Measurements from ENCODE around the gene DUSP8. TPM values are rescaled to one million over a fixed set of nuclear protein-coding genes. Genes with fewer than 3 reads are reported as not detected.
"Not testable (repeated sequence)": the region's sequence is repeated elsewhere in the genome, so short reads cannot be mapped to it uniquely, and the experiment has no call there.

Gene DUSP8, protein sequence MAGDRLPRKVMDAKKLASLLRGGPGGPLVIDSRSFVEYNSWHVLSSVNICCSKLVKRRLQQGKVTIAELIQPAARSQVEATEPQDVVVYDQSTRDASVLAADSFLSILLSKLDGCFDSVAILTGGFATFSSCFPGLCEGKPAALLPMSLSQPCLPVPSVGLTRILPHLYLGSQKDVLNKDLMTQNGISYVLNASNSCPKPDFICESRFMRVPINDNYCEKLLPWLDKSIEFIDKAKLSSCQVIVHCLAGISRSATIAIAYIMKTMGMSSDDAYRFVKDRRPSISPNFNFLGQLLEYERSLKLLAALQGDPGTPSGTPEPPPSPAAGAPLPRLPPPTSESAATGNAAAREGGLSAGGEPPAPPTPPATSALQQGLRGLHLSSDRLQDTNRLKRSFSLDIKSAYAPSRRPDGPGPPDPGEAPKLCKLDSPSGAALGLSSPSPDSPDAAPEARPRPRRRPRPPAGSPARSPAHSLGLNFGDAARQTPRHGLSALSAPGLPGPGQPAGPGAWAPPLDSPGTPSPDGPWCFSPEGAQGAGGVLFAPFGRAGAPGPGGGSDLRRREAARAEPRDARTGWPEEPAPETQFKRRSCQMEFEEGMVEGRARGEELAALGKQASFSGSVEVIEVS
- 2.8 TPM for polyA plus RNA-seq (2013, experiment 1 of 2; ENCODE audit: insufficient read length)
- 1.9 TPM for polyA plus RNA-seq (2013, experiment 2 of 2; ENCODE audit: insufficient read length)

DNA sequence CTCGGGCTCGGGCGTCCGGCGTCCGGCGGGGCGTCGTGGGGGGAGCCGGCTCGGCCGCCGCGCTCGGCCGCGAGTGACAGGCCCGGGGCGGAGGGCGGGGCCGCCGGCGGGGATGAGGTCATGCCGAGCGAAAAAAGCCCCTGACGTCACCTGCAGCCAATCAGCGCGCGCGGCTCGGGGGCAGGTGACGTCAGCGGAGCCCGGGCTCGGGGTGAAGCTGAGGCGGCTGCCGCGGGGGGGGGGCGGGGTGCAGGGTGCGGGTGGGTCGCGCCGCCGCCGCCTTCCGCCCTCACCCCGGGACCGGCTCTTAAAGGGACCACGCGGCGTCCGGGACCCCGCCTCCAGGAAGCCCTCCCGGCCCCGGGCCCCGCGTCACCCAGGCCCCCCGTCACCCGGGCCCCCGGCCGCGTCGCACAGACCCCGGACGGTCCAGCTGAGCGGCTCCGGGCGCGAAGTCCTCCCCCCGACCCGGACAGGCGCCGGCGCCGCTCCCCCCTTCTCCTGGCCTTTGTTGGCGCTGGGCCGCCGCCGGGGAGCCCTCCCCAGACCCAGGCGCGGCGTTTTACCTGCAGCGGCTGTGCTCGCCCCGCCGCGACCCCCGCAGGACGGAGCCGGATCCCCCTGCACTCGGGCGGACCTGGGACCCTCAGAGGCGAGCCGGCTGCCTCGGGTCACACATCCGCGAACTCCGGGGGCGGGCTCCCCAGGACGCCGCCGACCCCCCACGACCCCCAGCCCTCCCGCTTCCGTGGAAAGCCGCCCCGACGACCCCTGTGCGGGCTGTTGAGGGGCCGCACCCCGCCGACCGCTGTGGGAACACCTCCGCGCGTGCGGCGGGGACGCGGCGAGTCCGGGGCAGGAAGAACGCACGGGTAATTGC is at the start of gene DUSP8:
Gene DUSP8, minus strand, starts transcription at position 75 of the 880 bp plus-strand sequence. CDS start 6,445 bp downstream, outside the sequence.
- DNase-seq = peak; percentile 78

DNA sequence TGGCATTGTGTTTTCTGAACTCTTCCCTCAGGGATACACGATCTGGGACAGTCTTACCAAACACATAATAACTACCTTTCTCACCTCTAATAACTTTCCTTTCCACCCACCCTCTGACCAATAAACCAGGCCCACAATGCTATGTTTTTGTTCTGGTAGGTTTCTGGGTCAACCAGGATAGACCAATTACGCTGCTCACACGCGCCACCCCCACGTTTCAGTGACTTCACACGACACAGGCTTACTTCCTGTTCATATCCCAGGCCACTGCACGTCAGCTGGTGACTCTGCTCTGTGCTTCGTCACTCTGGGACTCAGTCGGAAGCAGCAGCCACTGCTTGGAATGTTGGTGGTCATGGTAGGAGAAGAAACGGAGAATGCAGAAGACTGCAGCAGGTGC is 47.4 kb upstream of the DUSP8 start:
- no peak for DNase-seq

DNA sequence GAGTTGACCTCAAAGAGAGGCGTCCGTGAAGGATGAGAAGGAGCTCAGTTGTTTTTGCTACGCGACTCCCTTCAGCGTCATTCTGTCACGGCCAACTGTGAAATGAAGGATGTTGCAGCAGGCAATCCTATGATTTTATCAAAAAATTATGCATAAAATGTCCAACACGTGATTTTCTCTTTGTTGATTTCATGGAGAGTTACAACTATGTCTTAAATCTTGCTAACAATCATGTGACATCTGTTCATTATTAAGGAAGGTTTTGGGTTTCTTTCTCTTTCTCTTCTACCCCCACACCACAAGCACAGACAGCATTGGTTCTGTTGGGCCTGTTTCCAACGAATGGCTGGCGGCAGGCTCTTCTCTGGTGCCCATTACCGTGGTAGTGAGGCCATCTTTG is 46.2 kb upstream of the DUSP8 start:
- peak; percentile 21 for DNase-seq

DNA sequence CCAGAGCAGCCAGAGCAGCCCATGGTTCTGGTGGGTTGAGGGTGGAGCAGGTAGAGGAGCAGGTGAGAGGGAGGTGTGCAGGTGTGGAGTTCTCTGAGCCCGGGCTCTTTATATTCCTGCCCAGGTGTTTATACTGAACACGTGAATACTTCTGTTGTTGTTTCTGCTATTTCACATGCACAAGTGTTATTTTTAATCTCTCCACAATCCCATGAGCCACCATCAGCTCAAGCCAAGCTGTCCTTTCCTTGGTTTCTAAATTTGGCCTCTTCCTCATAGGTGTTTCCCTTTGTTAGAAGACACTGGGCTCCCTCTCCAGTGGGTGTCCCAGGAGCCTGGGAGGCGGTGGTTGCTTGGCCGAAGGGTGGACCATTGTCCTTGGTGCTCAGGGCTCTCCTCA is 36.3 kb upstream of the DUSP8 start, which contains the start of gene KRTAP5-3:
Gene KRTAP5-3, minus strand, starts transcription at position 101 of the 400 bp plus-strand sequence. Its CDS starts 78 bp downstream, at position 23.
- no peak for DNase-seq

DNA sequence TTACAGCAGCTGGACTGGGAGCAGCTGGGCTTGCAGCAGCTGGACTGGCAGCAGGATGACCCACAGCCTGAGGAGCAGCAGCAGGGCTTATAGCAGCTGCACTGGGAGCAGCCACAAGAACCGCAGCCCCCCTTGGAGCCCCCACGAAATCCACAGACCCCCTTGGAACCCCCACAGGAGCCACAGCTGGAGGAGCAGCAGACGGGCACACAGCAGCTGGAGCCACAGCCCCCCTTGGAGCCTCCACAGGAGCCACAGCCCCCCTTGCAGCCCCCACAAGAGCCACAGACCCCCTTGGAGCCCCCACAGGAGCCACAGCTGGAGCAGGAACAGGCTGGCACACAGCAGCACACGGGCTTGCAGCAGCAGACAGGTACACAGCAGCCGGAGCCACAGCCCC is 35.8 kb upstream of the DUSP8 start:
- DNase-seq = not testable (repeated sequence)

DNA sequence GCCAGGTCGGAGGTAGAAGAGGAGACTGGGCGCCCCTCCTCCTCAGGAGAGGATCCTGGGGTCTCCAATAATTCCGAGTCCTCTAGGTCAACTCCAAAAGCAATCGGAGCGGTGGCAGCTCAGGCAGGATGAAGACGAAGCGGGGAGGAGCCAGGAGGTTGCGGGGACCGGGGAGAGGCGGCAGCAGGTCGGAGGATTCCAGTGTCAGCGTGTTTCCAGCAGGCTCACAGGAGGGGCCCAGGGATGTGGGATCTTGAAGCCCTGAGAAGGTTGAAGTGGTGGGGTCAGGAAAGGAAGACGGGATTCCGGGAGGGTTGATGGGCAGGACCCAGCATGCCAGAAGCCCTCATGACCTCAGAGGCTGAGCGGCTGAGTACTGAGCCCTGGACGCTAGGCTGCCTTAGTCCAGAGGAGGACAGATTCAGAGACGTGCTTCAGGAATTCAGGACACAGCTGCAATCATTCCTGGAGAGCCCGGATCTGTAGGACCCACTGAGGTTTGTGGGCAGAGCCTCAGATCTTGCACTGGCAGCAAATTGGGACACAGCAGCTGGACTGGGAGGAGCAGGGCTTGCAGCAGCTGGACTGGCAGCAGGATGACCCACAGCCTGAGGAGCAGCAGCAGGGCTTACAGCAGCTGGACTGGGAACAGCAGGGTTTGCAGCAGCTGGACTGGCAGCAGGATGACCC is 35.2 kb upstream of the DUSP8 start:
- DNase-seq = not testable (repeated sequence)

DNA sequence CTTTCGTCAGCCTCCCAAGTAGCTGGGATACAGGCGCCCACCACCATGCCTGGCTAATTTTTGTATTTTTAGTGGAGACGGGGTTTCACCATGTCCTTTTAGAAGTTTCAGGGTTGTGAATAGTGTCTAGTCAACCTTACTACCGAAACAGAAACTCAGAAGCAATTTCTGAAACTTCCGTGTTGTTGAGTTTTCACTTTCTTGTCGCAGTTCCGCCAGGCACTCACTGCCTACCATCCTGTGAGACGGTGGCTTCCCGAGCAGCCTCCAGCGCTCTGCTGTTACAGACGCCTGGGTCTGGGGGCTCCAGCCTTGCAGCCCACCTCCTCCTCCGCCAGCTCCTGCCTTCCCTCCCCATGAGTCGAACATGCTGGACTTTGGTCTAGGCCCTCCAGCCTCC is 33.9 kb upstream of the DUSP8 start:
- DNase-seq = not testable (repeated sequence)

DNA sequence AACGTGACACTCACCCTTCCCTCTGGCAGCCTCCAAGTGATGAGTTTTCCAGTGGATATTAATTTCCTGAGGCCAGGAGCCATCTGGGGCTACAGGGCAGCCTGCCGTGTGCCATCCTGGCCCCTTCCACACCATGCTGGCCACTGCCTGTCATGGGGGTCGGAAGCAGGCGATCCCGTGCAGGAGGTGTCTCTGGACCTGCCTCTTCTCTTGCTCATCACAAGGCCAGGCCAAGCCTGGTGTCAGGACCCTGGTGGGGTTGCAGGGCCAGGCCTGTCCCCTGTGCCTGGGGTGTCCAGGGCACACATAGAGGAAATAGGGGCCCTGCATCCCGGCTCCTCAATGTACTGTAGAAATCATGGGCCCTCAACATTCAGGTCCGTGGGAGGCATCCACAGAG is 32.6 kb upstream of the DUSP8 start:
- no peak for DNase-seq

DNA sequence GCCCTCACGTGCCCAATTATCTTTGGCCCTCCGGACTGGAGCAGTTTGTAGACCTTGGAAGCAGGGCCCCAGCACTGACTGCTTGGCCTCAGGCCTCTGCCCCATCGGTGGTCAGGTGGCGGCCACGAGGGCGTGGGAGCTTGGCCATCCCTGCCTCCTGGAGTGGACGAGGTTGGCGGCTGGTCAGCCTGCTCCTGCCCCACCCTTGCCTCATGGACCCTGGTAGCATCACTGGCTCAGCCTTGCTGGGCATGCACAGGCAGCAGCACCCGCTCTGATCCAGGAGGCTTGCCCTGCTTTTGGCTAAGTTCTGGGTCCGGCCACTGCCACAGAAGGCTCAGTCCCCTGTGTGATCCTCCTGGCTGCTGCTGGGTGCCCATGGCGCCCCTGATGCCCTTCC is 32.1 kb upstream of the DUSP8 start:
- no peak for DNase-seq

DNA sequence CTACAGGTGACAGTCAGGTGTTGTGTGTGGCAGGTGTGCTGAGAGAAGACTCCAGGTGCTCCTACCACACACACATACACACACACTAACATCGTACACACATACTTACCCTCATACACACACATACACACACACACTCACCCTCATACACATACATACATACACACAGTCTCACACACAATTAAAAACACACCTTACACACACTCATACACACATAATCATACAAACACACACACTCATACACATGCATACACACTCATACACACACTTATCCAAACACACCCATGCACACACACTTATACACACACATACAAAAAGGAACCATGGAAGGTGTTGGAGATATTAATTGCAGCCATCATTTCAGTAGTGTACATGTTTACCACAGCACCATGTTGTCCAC is 31.6 kb upstream of the DUSP8 start:
- DNase-seq = no peak

DNA sequence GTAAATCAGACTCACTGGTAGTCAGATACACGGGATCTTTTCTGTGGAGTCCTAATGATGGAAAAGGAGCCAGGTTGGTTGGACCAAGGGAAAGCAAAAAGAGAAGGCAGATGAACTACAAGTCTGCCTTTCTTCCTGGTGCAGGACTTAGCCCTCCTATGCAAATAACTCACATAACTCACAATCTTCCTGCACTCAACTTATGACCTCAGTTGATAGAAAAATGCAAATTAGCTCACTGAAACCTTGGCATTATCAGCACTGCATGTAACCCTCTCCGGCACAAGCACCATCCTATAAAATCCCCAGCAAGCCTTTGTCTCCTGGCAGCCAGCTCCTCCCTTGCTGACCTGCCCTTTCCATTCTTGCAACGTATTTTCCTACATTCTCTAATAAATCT is 29.6 kb upstream of the DUSP8 start:
- DNase-seq = not testable (repeated sequence)

DNA sequence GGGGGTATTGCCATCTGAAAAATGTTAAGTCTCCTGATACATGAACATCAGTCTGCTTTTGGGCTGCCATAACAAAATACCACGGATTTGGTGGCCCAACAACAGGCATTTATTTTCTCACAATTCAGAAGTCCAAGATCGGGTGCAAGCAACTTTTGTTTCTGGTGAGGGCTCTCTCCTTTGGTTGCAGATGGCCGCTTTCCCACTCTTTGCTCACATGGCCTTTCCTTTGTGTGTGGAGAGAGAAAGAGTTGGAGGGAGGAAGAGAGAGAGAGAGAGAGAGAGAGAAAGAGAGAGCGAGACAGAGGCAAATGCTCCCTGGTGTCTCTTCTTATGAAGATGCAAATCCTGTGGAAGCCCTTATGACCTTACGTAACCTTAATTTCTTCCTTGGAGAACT is 28.6 kb upstream of the DUSP8 start:
- no peak for DNase-seq

DNA sequence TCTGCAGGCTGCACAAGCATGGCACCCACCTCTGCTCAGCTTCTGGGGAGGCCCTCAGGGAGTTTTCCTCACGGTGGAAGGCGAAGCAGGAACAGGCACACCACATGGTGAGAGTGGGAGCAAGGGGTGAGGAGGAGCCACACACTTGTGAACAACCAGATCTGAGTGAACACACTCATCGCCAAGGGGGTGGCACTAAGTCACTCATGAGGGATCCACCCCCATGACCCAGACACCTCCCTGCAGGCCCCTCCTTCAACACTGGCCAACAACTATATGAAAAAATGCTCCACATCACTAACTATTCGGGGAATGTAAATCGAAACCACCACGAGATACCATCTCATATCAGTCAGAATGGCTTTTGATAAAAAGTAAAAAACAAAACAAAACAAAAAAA is 26.7 kb upstream of the DUSP8 start:
- DNase-seq = no peak

DNA sequence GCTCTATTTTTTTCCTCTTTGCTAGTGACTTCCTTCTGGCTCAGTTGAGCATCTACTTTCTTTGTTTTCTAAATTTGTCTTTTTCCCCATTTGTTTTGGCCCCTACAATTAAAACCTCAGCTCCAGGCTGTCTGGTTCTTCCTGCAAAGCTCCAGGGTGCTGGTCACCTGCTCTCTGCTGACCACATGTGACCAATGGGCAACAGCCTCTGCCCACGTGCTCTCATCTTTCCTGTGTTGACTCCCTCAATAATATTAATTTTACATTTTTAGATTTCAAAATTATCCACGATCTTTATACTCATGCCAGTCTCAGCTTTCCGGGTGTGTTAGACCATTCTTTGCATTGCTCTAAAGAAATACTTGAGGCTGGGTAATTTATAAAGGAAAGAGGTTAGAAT is 26.3 kb upstream of the DUSP8 start:
- DNase-seq = not testable (repeated sequence)

DNA sequence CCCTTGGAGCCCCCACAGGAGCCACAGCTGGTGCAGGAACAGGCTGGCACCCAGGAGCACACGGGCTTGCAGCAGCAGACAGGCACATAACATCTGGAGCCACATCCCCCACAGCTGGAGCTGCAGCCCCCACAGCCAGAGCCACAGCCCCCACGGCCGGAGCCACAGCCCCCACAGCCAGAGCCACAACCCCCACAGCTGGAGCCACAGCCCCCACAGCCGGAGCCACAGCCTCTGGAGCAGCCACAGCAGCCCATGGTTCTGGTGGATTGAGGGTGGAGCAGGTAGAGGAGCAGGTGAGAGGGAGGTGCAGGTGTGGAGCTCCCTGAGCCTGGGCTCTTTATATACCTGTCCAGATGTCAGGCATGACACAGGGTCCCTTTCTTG is 25.9 kb upstream of the DUSP8 start, which contains the start of gene KRTAP5-2:
Gene KRTAP5-2, minus strand, starts transcription at position 301 of the 387 bp plus-strand sequence. Its CDS starts 44 bp downstream, at position 257.
- DNase-seq = no peak

DNA sequence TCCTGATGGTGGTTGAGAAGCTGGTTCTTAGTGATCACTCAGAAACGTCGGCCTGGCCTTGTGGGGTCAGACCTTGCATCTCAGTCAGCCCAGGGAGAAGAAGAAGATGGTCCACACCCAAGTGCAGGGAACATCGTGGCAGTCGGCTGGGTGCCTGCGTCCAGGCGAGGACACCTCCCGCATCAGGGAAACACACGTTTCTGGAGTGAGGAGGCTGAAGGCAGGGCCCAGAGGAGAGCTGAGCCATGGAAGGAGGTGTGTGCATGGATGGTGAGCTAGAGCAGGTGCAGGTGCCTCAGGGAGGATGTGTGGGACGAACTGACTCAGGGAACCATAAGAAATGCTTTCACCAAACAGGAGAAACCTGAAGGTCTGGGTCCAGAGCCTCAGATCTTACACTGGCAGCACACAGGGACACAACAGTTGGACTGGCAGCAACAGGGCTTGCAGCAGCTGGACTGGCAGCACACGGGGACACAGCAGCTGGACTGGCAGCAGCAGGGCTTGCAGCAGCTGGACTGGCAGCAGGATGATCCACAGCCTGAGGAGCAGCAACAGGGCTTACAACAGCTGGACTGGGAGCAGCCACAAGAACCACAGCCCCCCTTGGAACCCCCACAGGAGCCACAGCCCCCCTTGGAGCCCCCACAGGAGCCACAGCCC is 25.4 kb upstream of the DUSP8 start:
- DNase-seq = no peak

DNA sequence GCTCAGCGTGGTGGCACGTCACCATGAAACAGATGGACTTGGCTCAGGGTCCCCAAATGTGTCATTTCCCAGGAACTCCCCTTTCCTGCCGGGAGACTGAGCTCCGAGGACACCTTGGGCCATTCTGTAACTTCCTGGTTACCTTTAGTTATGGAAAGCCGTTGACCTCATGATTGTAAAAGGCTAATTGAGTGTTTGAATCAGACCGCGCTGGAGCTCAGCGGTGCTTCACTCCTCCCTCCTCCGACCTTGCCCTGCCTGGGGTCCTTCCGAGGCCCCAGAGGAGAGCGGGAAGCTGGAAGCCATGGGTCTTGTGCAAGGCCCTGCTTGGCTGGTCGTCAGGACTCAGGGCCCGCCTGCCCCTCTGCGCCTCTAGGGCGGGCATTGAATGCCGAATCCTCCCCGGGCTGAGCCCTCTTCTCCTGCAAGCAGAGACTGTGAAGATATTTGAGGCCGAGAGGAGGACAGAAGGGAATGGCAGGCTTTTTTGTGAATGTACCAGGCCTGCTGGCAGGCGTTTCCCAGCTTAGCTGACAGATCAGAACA is 24.6 kb upstream of the DUSP8 start:
- DNase-seq = not testable (repeated sequence)

DNA sequence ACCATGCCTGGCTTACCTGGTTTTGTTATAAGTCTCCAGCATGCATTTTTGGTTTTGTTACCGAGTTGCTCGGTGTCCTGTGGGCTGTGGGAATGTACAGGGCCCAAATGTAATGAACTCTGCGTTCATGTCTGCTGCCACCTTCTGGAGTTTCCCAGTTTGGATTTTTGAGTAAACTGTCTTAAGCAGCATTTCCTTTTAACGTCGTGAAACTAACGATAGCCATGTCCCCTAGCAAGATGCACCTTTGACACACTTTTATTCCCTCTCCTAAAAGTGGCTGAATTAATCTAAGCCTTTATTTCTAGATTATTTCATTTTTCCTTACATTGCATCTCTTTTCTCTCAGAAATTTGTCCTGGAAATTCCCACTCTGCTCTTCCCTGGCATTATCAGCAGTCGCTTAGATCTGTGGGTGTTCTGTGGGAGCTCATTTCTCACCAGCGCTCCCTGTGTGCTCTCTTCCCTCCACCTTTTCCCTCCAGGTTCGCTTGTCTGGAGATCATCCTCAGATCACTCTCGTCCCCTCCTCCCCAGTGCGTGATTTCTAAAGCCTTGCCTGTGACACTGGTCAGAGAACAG is 24.0 kb upstream of the DUSP8 start:
- not testable (repeated sequence) for DNase-seq

DNA sequence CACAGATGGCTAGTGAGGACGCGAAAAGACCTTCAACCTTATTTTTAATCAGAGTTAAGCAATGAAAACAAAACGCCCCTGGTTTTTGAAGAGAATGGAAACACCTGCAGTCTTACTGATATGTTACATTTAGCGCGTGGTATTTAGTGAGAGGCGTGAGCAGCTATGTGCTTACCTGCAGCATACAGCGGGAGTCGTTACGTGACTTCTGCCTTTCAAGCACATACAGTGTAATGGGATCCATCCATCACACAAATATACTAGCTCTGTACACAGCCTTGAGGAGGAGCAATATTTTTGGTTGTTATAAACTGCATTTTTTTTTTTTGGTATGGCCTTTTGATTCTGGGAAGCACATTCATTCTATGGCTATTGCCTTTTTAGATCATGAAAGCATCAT is 20.6 kb upstream of the DUSP8 start:
- DNase-seq = no peak

DNA sequence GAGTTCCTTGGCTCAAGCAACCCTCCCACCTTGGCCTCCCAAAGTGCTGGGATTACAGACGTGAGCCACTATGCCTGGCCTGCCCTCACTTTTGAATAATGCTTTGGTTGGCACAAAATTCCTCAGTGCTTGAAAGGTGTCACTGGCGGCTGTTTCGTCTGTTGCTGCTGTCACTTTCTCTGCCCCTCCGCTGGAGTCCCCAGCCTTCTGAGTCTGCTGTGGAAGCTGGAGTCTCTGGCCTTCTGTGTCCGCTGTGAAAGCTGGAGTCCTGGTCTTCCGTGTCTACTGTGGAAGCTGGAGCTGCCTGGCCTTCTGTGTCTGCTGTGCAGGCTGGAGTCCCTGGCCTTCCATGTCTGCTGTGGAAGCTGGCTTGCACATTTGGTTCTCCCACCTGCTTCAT is 17.9 kb upstream of the DUSP8 start:
- DNase-seq = no peak

All from fibroblast of skin of abdomen (primary cell).